Glomerular endothelial cell (primary cell): ENCODE results near the gene FBXL7. TPM values are rescaled to one million over a fixed set of nuclear protein-coding genes. Genes with fewer than 3 reads are reported as not detected.

Source experiments
- DNase-seq: peaks from one replicate; pipeline ENCODE4 v3.0.0-alpha.2; 2011; ENCODE audit warnings: low read depth, low spot score; ENCODE audit errors: extremely low read depth
- total RNA-seq: library from RNA; depleted of rRNA; stranded (reverse); fragments of >200 nt; gene quantifications from 2 replicates; pipeline ENCODE4 v1.2.3, GENCODE V29; 2015

Gene FBXL7
- total RNA-seq, 1 donor from 2014 or later, result 41.9 TPM

DNA sequence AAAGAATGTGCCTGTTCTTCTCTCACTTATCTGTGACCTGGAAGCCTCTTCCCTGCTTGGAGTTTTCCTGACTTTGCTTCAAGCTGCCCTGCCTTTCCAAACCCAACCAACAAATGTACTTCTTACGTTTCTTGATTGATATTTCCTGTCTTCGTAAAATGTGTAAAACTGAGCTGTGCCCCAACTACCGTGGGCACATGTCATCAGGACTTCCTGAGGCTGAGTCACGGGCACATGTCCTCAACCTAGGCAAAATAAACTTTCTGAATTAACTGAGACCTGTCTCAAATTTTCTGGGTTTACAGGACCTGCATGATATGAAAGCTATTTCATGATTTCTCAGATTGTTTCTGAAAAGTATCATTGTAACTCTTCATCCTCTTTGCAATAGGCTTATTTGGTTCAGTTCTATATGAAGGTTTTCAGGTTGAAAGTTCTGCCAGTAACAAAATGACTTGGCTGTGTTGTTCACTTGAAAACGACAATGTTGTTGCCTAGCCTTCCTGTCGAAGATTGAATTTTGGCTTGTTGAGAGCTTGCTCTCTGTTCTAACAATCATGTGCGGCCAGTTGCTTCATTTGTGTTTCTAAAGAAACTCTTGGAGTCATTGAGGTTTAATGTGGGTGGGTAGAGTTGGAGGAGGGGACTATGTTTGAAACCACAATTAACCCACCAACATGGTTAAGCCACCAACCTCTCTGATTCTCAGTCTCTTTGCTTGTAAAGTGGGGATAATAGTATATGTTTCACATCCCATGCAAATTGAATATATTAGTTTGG, 145.6 kb downstream of the FBXL7 start:
- DNase-seq, result no peak

- DNase-seq, result no peak
Observed at GRCh38 chr5:15646371-15646770, 146.4 kb downstream of the FBXL7 start.

DNA sequence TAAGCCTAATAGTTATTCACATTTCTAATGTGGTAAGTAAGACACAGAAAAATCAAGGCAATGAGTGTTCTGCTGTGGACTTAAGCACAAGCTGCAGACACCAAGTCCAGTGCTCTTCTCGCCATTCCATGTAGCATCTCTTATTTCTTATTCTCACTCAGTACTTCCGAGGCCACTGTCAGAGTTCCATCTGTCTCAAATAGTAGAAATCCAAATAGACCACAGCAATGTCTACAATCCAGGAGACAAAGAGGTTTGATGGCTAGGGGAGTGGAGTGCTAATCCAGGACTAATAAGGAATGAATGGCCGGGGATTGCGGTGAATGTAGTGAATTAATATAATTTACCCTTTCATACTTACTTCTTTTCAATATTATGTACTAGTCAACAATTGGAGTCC, 147.3 kb downstream of the FBXL7 start:
- no peak for DNase-seq

GRCh38 chr5:15650266-15650665, 150.3 kb downstream of the FBXL7 start:
- DNase-seq, result no peak

DNA sequence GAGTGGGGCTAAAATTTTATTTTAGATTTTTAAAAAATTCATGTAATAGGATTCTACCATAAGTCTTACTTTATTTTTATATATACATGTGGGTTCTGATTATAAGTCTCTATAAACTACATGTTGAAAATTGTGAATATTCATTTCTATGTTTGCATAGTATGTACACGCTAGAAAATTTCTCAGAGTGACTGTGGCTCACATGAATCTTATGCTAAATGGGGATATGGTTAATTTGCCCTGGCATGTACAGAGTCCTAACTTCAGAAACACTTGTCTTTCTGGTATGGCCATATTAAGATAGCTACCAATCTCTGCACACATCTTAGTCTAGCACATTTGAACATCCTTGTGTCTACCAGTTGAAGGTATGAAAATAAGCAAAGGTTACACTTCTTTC, 154.8 kb downstream of the FBXL7 start:
- DNase-seq, result no peak

- DNase-seq, result no peak
Observed at GRCh38 chr5:15655683-15656082, 155.7 kb downstream of the FBXL7 start.

DNA sequence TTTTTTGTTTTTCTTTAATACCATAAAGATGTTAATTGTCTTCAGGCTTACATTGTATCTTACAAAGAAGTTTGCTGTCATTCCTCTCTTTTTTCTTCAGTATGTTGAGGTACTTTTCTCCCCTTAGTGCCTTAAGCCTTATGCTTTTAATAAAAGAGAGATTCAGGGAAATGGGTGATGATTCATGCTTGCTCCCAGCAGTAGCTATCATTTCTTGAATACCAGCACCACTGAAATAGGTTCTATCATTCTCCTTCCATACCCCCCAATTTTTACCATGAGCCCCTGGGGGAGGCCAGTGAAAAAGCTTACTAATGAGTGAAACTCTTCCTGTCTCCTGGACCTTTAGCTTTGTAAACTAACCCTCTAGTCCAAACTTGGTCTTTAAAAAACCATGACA, 165.0 kb downstream of the FBXL7 start:
- DNase-seq, result no peak

GRCh38 chr5:15669826-15670225, 169.8 kb downstream of the FBXL7 start:
- DNase-seq, result no peak

DNA sequence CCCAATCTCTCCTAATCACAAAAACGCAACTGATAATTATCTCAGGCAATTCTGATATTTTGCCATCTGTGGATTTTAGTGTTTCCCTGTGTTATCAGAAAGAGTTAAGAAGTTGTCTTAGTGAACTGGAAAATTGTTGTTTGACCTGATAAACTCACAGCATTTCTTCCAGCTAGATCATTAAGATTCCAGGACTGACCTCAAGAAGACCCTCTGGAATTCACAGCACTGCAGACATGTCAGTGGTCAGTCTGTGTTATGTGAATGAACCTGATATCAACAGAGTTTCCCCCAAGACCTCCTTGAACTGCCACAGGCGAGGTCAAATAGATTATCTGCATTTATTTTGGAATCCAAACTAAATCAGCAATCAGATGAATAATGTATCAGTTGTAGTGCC, 174.7 kb downstream of the FBXL7 start:
- DNase-seq, result no peak

- DNase-seq, result no peak
Observed at GRCh38 chr5:15676591-15676990, 176.6 kb downstream of the FBXL7 start.

DNA sequence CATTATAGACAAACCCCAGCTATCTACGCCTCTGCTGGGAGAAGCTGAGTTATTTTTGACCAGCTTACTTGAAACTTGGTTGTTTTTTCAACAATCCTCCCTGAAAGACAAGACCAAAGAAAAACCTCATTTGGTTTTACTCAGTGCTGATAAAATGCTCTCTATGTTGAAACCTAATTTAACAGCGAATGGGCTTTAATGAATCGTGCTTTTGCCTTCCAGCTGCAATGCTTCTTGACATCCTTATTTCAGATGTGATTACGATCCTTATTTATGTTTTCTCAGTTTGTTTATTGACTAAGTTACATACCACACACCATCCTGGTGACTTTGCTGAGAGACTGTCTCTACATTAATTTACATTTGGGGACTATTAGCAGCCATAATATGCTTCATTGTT, 179.2 kb downstream of the FBXL7 start:
- no peak for DNase-seq

DNA sequence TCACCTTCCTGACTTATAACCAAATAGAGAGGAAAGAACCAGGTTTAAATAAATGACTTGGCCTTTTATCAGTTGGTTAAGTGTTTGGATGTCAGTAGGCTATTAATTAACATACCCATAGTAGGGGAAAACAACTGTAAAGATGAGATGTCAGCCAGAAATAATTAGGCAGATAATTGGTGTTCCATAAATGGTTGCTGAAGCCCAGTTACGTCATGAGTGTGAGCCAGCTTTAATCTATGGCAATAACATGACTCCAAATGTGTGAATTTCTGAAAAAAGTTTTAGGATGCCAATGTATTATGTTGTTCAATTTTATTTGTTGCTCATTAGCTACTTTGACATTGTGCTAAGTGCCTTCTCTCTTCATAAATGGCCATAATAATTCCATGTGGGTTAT, 180.5 kb downstream of the FBXL7 start:
- DNase-seq, result no peak

DNA sequence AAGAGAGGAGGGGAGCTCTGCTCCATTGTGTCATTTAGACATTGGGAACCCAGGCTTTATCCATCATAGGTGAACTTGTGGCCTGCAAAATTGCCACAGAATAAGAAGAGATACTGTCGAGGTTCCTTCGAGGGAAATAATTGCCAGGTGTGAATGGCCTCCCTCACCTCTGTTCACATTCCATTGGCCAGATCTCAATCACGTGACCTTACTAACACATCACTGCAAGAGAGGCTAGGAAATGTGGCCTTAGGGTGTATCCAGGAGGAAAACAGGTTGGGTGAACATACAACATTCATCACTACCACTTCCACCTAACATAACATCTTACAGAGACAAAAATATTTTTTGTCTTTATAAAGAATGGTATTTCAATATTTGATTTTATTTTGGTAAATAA, 182.1 kb downstream of the FBXL7 start:
- DNase-seq, result no peak

DNA sequence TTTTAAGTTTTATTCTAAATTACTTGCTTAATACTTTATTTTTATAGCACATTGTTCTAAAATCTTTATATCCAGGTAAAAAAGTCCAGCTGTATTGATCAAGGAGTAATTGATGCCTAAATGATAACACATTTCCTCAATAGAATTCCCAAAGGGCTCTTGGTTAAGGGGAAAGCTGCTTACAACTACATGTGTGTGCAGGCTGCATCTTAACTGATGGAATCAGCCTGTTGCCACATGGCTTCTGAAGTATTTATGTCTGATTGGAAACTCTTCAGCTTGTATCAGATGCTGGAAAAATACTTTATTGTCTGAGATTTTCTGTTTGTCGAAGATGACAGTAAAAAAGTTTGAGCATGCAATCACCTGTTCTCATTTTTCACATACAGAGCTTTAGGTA, 182.6 kb downstream of the FBXL7 start:
- DNase-seq, result no peak

DNA sequence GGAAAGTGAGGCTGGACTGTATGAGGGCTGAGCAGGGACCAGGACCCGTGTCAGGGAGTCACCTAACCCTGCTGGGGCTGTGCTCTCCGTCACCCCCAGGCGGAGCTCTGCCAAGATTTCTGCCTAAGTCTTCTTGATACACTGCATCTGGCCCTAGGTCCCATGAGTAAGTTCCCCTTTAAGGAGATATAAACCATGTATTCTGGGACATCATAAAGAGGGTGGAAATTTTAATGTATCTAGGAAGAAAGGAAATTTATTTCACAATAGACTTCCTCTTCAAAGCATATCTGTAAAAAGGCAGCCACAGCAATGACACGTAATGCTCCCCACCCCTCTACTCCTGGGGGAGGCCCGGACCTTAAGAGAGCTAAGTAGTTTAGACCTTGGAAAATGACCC, 183.4 kb downstream of the FBXL7 start:
- DNase-seq, result peak; percentile 5

DNA sequence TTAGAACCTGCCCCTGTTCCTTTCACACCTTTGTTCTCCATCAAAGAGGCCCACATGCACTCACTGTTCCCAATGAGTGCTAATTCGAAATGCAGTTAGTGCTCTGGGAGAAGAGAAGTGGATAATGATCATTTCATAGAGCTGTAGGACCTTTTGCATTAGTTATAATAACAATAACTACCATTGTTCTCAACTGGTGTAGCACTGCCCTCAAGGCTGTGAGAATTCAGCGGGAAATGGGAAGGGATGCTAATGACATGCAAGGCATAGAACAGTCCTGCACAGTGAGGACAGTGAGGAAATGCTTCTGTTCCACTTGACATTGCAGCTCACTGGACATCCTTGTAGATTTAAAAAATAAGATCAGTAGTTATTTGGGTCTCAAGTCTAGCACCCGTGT, 187.4 kb downstream of the FBXL7 start:
- no peak for DNase-seq

DNA sequence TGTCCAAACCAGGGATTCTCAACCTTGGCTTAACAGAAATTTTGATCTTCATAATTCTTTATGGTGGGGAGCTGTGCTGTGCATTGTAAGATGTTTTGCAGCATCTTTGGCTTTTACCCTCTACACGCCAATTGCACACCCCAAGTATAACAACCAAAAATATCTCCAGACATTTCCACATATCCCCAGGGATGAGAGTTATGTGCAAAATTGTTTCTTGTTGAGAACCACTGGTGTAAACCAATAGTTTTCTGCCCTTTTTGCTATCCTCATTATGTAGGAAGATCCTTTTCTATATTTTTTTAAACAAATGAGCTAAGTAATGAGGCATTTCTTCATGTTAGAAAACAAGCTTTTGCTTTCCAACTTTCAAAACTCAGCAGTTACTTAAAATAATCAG, 189.9 kb downstream of the FBXL7 start:
- DNase-seq, result no peak

- no peak for DNase-seq
Observed at GRCh38 chr5:15690611-15691010, 190.6 kb downstream of the FBXL7 start.

- DNase-seq, result no peak
Observed at GRCh38 chr5:15691521-15691920, 191.5 kb downstream of the FBXL7 start.

- DNase-seq, result no peak
Observed at GRCh38 chr5:15692706-15693381, 192.9 kb downstream of the FBXL7 start.

DNA sequence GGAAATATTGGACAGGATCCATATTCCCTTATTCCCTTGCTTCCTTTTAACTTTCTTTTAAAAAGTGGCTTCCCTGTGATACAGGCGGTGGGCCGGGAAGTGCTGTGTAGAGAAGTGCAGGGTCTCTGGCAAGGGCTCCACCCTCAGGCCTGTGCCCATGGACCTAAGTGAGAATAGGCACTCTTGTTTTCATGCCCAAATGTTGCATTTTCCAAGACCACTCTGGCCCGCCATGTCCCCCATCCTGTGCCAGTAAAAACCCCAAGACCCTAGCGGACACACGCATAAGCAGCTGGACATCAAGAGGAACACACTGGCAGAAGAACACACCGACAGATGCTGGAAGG, 193.4 kb downstream of the FBXL7 start:
- DNase-seq, result no peak

DNA sequence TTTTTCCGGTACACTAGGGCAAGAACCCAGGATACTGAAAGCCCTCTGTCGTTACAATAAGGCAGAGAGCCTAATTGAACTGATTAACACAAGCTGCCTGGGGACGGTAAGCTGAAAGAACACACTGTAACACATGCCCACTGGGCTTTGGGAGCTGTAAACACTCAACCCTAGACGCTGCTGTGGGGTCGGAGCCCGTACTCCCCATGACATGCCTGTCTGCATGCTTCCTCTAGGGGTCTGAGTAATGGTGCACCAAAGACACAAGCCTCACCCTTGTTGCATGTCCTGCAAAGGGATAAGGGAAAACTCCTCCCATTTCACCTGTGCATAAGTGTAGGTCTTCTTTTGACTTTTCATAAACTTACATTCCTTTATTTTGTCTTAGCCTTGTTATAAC, 194.0 kb downstream of the FBXL7 start:
- DNase-seq, result no peak
